Measurements from ENCODE around the gene DPF1. TPM values are rescaled to one million over a fixed set of nuclear protein-coding genes. Genes with fewer than 3 reads are reported as not detected.

The DPF1 gene
- total and polyA plus RNA-seq, 2 experiments from 2014 or later, result 1.2 to 2.7 TPM

DNA sequence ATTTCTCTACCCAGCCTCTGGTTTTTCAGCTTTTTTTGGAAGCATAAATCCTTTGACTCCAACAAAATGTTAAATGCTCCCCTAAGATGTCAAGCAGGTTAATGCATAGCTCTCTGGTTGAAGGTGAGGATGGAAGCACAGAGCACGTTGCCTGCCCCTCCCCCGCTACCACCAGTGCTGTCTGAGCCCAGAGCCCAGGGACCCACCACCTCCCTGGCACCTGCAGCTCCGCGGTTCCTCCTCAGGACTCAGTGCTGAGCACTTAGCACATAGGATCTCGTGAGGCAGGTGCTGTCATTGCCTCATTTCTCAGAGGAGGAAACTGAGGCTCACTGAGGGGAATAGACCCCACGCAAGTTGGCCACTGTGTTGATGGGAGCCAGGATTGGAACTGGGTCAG, 48.6 kb downstream of the DPF1 start:
- H2AFZ ChIP-seq, result no peak overlapping the region
- H3K4me1 ChIP-seq (ENCODE audit: insufficient read depth), result no peaks in the 10 kb centered on the region
- TF ChIP-seq, protein P1, sequence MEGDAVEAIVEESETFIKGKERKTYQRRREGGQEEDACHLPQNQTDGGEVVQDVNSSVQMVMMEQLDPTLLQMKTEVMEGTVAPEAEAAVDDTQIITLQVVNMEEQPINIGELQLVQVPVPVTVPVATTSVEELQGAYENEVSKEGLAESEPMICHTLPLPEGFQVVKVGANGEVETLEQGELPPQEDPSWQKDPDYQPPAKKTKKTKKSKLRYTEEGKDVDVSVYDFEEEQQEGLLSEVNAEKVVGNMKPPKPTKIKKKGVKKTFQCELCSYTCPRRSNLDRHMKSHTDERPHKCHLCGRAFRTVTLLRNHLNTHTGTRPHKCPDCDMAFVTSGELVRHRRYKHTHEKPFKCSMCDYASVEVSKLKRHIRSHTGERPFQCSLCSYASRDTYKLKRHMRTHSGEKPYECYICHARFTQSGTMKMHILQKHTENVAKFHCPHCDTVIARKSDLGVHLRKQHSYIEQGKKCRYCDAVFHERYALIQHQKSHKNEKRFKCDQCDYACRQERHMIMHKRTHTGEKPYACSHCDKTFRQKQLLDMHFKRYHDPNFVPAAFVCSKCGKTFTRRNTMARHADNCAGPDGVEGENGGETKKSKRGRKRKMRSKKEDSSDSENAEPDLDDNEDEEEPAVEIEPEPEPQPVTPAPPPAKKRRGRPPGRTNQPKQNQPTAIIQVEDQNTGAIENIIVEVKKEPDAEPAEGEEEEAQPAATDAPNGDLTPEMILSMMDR (IDR thresholded peaks at IDR 0.05; ENCODE audit: poor library complexity), result no peak
- TF ChIP-seq EZH2 (IDR thresholded peaks at IDR 0.05; ENCODE audit: borderline replicate concordance) (no peak), EZH2phosphoT487 (IDR thresholded peaks at IDR 0.05; ENCODE audit: low read depth, severe bottlenecking, unreplicated experiment) (no peak)
- H3K27me3 ChIP-seq, result no peaks in the 10 kb centered on the region
- H3K4me3 ChIP-seq, result no peak overlapping the region
- WGBS (ENCODE audit: low lambda C conversion rate, missing lambda C conversion rate), result 87% methylated on average over 6 of the region's 6 CpGs
- H3K27ac ChIP-seq, result no peak overlapping the region
- no peak for DNase-seq (ENCODE audit: low spot score)
- peaks cover 8% of the 10 kb centered on the region for H3K9me3 ChIP-seq (ENCODE audit: low read depth)
- no peak overlapping the region for H3K4me2 ChIP-seq
- H3K79me2 ChIP-seq, result no peaks in the 10 kb centered on the region
- no peaks in the 10 kb centered on the region for H4K20me1 ChIP-seq (ENCODE audit: insufficient read depth, poor library complexity, severe bottlenecking)
- H3K36me3 ChIP-seq (replicated peaks; ENCODE audit: insufficient read depth, low read depth), result peaks cover 4% of the 10 kb centered on the region
- H3K9me2 ChIP-seq (replicated peaks; ENCODE audit: insufficient read depth), result no peaks in the 10 kb centered on the region

DNA sequence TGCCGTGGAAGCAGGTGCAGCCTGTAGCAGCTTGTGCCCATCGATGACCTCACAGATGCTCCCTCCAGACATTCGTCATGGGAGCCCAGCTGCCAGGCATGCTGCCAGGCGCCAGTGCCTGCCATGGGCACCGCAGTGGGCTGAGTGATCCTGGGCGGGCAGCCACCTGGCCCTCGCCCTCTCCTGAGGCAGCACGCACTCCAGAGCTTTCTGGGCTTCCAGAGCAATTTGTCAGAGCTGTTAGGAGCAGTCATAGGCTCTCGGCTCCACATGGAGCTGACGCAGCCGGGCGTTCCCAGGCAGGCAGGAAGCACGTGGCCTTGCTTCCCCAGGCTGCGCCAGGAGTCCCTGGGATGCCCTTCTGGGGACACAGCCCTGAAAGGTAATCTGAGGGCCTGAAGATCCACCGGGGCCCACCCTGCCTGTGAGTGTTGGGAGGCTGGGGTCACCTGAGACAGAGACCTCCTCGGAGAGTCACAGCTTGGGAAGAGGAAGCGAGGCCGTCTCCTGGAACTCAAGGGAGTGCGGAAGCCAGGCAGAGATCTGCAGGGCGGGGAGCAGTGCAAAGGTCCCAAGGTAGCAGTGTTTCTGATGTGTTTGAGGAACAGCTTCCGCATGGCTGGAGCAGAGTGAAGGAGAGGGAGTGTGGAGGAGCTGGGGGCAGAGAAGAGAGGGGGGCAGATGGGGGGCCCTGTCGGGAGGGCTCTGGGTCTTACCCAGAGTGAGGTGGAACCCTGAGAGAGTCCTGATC, 50.6 kb downstream of the DPF1 start:
- no peak overlapping the region for H2AFZ ChIP-seq
- no peaks in the 10 kb centered on the region for H3K36me3 ChIP-seq (replicated peaks; ENCODE audit: insufficient read depth, low read depth)
- no peaks in the 10 kb centered on the region for H3K9me3 ChIP-seq (ENCODE audit: low read depth)
- WGBS (ENCODE audit: low lambda C conversion rate, missing lambda C conversion rate), result 92% methylated on average over 22 of the region's 22 CpGs
- no peaks in the 10 kb centered on the region for H3K4me1 ChIP-seq (ENCODE audit: insufficient read depth)
- DNase-seq (ENCODE audit: low spot score), result no peak
- H4K20me1 ChIP-seq (ENCODE audit: insufficient read depth, poor library complexity, severe bottlenecking), result no peaks in the 10 kb centered on the region
- no peak overlapping the region for H3K4me2 ChIP-seq
- H3K4me3 ChIP-seq, result no peak overlapping the region
- H3K9me2 ChIP-seq (replicated peaks; ENCODE audit: insufficient read depth), result no peaks in the 10 kb centered on the region
- no peaks in the 10 kb centered on the region for H3K27me3 ChIP-seq
- no peak for TF ChIP-seq EZH2phosphoT487 (IDR thresholded peaks at IDR 0.05; ENCODE audit: low read depth, severe bottlenecking, unreplicated experiment)
- TF ChIP-seq, protein P1 (IDR thresholded peaks at IDR 0.05; ENCODE audit: poor library complexity), result no peak
- TF ChIP-seq EZH2 (IDR thresholded peaks at IDR 0.05; ENCODE audit: borderline replicate concordance), result no peak
- no peak overlapping the region for H3K27ac ChIP-seq
- no peaks in the 10 kb centered on the region for H3K79me2 ChIP-seq

GRCh38 chr19:38172001-38172400, 52.0 kb downstream of the DPF1 start:
- no peak for TF ChIP-seq EZH2 (IDR thresholded peaks at IDR 0.05; ENCODE audit: borderline replicate concordance)
- DNase-seq (ENCODE audit: low spot score), result no peak
- Histone ChIP-seq H3K9me2 (replicated peaks; ENCODE audit: insufficient read depth) (no peaks in the 10 kb centered on the region), H3K4me1 (ENCODE audit: insufficient read depth) (no peaks in the 10 kb centered on the region), H3K27ac (no peak overlapping the region), H3K9me3 (ENCODE audit: low read depth) (no peaks in the 10 kb centered on the region), H4K20me1 (ENCODE audit: insufficient read depth, poor library complexity, severe bottlenecking) (no peaks in the 10 kb centered on the region), H3K36me3 (replicated peaks; ENCODE audit: insufficient read depth, low read depth) (no peaks in the 10 kb centered on the region), H3K79me2 (no peaks in the 10 kb centered on the region), H3K4me3 (no peak overlapping the region), H2AFZ (no peak overlapping the region), H3K27me3 (no peaks in the 10 kb centered on the region), H3K4me2 (no peak overlapping the region)
- 97% methylated on average over 8 of the region's 8 CpGs for WGBS (ENCODE audit: low lambda C conversion rate, missing lambda C conversion rate)

DNA sequence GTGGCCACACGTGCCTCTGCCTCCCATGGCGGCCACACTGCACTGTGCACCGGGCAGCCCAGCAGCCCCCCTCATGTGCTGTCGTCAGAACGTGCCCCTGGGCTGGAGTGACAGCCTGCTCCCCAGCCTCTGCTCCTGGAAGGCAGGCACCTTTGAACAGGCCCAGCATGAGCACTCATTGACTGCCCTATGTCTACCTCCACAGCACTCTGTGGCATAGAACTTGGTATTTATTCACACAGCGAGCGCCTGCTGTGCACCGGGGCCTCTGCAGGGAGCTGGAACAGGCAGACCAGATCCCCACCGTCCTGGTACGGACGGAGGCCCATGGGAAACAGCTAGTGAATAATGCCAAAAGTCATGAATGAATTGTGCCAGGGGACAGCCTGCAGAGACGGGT, 53.7 kb downstream of the DPF1 start:
- TF ChIP-seq EZH2phosphoT487 (IDR thresholded peaks at IDR 0.05; ENCODE audit: low read depth, severe bottlenecking, unreplicated experiment) (no peak), EZH2 (IDR thresholded peaks at IDR 0.05; ENCODE audit: borderline replicate concordance) (no peak)
- TF ChIP-seq, protein P1 (IDR thresholded peaks at IDR 0.05; ENCODE audit: poor library complexity), result no peak
- no peak for DNase-seq (ENCODE audit: low spot score)
- H2AFZ ChIP-seq, result no peak overlapping the region

More for the DNA sequence above, 53.7 kb downstream of the DPF1 start:
- H3K27ac ChIP-seq, result no peak overlapping the region
- H3K9me3 ChIP-seq (ENCODE audit: low read depth), result no peaks in the 10 kb centered on the region
- H3K4me3 ChIP-seq, result no peak overlapping the region
- H3K9me2 ChIP-seq (replicated peaks; ENCODE audit: insufficient read depth), result no peaks in the 10 kb centered on the region
- H3K4me2 ChIP-seq, result no peak overlapping the region
- H3K27me3 ChIP-seq, result no peaks in the 10 kb centered on the region
- H4K20me1 ChIP-seq (ENCODE audit: insufficient read depth, poor library complexity, severe bottlenecking), result no peaks in the 10 kb centered on the region
- no peaks in the 10 kb centered on the region for H3K79me2 ChIP-seq
- H3K36me3 ChIP-seq (replicated peaks; ENCODE audit: insufficient read depth, low read depth), result no peaks in the 10 kb centered on the region
- WGBS (ENCODE audit: low lambda C conversion rate, missing lambda C conversion rate), result 89% methylated on average over 12 of the region's 12 CpGs
- no peaks in the 10 kb centered on the region for H3K4me1 ChIP-seq (ENCODE audit: insufficient read depth)
